MCF 10A (cell line): Measurements from ENCODE around the gene CSF2RB. TPM values are rescaled to one million over a fixed set of nuclear protein-coding genes. Genes with fewer than 3 reads are reported as not detected.

Source experiments
- BruUV-seq: library from RNA; stranded (reverse); fragments of 400-500 nt; replicated peaks from 2 replicates; lab custom pipeline; 2021; lab: Mats Ljungman, UMichigan
- CTCF ChIA-PET: fragments of 300-600 bp; sonication (Branson Sonifier 250); formaldehyde crosslinking; extraction: SDS; loops from one replicate; lab custom pipeline; 2021; ENCODE audit warnings: antibody characterized with exemption, inconsistent platforms; lab: Yijun Ruan, JAX
- POLR2A ChIA-PET: fragments of 300-600, 350-650 bp; sonication (Branson Sonifier 250); formaldehyde crosslinking; extraction: SDS; loops from one replicate; lab custom pipeline; 2020; ENCODE audit warnings: antibody characterized with exemption, inconsistent platforms; lab: Yijun Ruan, JAX
- DNase-seq: peaks from one replicate; pipeline ENCODE4 v3.0.0-alpha.2; 2018; ENCODE audit not compliant: unreplicated experiment
- H3K27ac Mint-ChIP-seq: one replicate; pipeline ENCODE4 v1.8.0; 2022; ENCODE audit warnings: mild to moderate bottlenecking, low read depth, mixed read lengths; ENCODE audit not compliant: unreplicated experiment
- H3K27me3 Mint-ChIP-seq: one replicate; pipeline ENCODE4 v1.8.0; 2022; ENCODE audit warnings: mixed read lengths; ENCODE audit not compliant: insufficient read depth, unreplicated experiment
- H3K36me3 Mint-ChIP-seq: one replicate; pipeline ENCODE4 v1.8.0; 2022; ENCODE audit warnings: mild to moderate bottlenecking, moderate library complexity, mixed read lengths; ENCODE audit not compliant: insufficient read depth, unreplicated experiment
- H3K4me1 Mint-ChIP-seq: one replicate; pipeline ENCODE4 v1.8.0; 2022; ENCODE audit warnings: mixed read lengths; ENCODE audit not compliant: insufficient read depth, unreplicated experiment
- H3K4me3 Mint-ChIP-seq: one replicate; pipeline ENCODE4 v1.8.0; 2022; ENCODE audit warnings: mild to moderate bottlenecking, moderate library complexity, mixed read lengths; ENCODE audit not compliant: unreplicated experiment
- H3K9me3 Mint-ChIP-seq: one replicate; pipeline ENCODE4 v1.8.0; 2022; ENCODE audit warnings: mixed read lengths; ENCODE audit not compliant: unreplicated experiment
- intact Hi-C: fragments of 100-400 bp; cut with micrococcal nuclease; formaldehyde crosslinking; loops from 2 replicates; pipeline ENCODE4 v1.14.1; 2022
- total RNA-seq: library from RNA; stranded (reverse); gene quantifications from 2 replicates; pipeline ENCODE4 v1.2.3, GENCODE V29; 2022
- TF ChIP-seq, protein P1 (sequence below): fragments of 200-600 bp; IDR thresholded peaks from one replicate; pipeline ENCODE4 v1.8.0; 2022; ENCODE audit warnings: antibody characterized with exemption, mild to moderate bottlenecking; ENCODE audit not compliant: unreplicated experiment

CSF2RB gene
- total RNA-seq, 1 experiment from 2014 or later = not detected

GRCh38 chr22:36942556-36942955, 29.1 kb downstream of the CSF2RB start:
- Mint-ChIP-seq H3K4me3 (no peak overlapping the region), H3K9me3 (no peaks in the 10 kb centered on the region), H3K27ac (no peak overlapping the region), H3K4me1 (no peaks in the 10 kb centered on the region), H3K36me3 (no peaks in the 10 kb centered on the region), H3K27me3 (peaks cover 54% of the 10 kb centered on the region)
- POLR2A ChIA-PET = no interaction called here
- intact Hi-C loops = no loop called here
- TF ChIP-seq, protein P1, sequence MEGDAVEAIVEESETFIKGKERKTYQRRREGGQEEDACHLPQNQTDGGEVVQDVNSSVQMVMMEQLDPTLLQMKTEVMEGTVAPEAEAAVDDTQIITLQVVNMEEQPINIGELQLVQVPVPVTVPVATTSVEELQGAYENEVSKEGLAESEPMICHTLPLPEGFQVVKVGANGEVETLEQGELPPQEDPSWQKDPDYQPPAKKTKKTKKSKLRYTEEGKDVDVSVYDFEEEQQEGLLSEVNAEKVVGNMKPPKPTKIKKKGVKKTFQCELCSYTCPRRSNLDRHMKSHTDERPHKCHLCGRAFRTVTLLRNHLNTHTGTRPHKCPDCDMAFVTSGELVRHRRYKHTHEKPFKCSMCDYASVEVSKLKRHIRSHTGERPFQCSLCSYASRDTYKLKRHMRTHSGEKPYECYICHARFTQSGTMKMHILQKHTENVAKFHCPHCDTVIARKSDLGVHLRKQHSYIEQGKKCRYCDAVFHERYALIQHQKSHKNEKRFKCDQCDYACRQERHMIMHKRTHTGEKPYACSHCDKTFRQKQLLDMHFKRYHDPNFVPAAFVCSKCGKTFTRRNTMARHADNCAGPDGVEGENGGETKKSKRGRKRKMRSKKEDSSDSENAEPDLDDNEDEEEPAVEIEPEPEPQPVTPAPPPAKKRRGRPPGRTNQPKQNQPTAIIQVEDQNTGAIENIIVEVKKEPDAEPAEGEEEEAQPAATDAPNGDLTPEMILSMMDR = no peak
- BruUV-seq = no TSS peak
- no peak for DNase-seq
- CTCF ChIA-PET = no interaction called here

- Mint-ChIP-seq H3K9me3 (no peaks in the 10 kb centered on the region), H3K36me3 (no peaks in the 10 kb centered on the region), H3K4me3 (no peak overlapping the region), H3K27ac (no peak overlapping the region), H3K27me3 (peaks cover 66% of the 10 kb centered on the region), H3K4me1 (no peaks in the 10 kb centered on the region)
- TF ChIP-seq, protein P1 = no peak
- no TSS peak for BruUV-seq
- ChIA-PET POLR2A (no interaction called here), CTCF (interaction anchor here (0.7 to 0.9 kb wide), 2 partner anchors 13 to 399 kb away, joined by 3 read pairs; no protein-coding TSS in a partner anchor)
- intact Hi-C loops = no loop called here
- DNase-seq = no peak
Measured at GRCh38 chr22:36946421-36947158, 33.2 kb downstream of the CSF2RB start.

DNA sequence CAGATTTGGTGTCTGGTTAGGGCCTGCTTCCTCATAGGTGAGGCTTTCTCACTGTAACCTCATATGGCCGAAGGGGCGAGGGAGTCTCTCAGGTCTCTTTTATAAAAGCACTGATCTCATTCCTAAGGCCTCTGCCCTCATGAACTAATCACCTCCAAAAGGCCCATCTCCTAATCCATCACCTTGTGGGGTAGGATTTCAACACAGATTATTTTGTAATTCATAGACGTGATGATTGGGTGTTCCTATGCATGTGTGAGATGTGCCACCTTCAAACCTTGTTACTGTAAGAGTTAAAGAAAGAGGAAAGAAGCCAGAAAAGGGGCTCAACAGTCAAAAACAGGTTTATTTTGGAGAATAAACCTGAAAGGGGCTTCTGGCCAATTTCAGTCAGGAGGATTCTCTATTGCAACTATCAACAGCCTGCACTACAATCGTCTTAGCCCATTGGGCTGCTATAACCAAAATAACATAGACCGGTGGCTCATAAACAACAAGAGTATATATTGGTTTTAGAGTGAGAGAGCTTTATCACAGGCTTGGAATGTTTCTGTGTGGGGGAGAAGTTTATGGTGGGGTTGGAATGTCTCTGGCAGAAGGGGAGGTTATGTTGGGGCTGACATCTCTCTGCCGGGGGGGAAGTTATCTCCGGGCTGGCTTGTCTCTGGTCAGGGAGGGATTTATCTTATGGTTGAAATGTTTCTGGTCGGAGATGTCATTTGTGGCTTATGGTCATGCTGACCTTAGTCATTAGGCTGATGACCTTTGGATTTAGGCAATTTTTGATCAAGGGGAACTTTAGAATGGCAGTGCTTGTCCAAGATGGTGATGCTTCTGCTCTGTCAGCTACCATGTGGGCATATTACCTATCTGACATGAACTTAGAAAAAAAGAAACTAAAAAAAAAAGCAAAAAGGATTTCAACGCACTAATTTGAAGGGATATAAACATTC, 35.1 kb downstream of the CSF2RB start:
- Mint-ChIP-seq H3K9me3 (no peaks in the 10 kb centered on the region), H3K4me3 (no peak overlapping the region), H3K4me1 (no peaks in the 10 kb centered on the region), H3K27me3 (peaks cover 51% of the 10 kb centered on the region), H3K27ac (no peak overlapping the region), H3K36me3 (no peaks in the 10 kb centered on the region)
- TF ChIP-seq, protein P1 = no peak
- DNase-seq = no peak
- no TSS peak for BruUV-seq
- intact Hi-C loops = no loop called here
- ChIA-PET CTCF (interaction anchor here (0.6 kb wide), 1 partner anchor 43 kb away, joined by 3 read pairs; no protein-coding TSS in a partner anchor), POLR2A (no interaction called here)
